SU-DHL-6 (cell line): Measurements from ENCODE around the gene TAF5L.

Experiments used
- EZH2phosphoT487 ChIP-seq: fragments of 200-600 bp; sonication (generic), shearing (Covaris generic); conservative IDR thresholded peaks from 2 replicates; pipeline ENCODE4 v1.6.1; 2018; ENCODE audit warnings: mild to moderate bottlenecking, antibody characterized with exemption, low read length, moderate library complexity, mixed read lengths
- TF ChIP-seq, protein P1 (sequence below): fragments of 200-600 bp; sonication (generic); IDR thresholded peaks from one replicate; pipeline ENCODE4 v1.5.1; 2017; ENCODE audit warnings: antibody characterized with exemption, mild to moderate bottlenecking, low read length, moderate library complexity; ENCODE audit not compliant: insufficient read depth, poor library complexity, severe bottlenecking

DNA sequence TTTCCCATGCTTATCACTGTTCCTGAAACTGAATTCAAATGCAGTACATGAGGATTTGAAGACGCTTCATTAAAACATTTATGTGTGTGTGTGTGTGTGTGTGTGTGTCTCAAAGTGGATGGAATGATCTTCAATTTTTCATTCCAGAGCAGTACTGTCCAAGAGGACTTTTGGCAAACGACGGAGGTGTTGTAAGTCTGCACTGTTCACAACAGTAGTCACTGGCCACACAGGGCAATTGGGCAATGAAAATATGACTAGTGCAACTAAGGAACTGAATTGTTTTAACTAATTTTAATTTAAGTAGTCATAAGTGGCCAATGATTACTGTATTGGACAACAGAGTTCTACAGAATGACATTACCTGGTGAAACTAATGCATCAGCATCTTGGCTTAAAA lies 5.0 kb downstream of the TAF5L start:
- no peak for TF ChIP-seq EZH2phosphoT487
- TF ChIP-seq, protein P1, sequence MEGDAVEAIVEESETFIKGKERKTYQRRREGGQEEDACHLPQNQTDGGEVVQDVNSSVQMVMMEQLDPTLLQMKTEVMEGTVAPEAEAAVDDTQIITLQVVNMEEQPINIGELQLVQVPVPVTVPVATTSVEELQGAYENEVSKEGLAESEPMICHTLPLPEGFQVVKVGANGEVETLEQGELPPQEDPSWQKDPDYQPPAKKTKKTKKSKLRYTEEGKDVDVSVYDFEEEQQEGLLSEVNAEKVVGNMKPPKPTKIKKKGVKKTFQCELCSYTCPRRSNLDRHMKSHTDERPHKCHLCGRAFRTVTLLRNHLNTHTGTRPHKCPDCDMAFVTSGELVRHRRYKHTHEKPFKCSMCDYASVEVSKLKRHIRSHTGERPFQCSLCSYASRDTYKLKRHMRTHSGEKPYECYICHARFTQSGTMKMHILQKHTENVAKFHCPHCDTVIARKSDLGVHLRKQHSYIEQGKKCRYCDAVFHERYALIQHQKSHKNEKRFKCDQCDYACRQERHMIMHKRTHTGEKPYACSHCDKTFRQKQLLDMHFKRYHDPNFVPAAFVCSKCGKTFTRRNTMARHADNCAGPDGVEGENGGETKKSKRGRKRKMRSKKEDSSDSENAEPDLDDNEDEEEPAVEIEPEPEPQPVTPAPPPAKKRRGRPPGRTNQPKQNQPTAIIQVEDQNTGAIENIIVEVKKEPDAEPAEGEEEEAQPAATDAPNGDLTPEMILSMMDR: no peak
